Bone marrow (tissue), 2 donors: ENCODE data around the gene SHMT2.
"Not testable (repeated sequence)": the region's sequence is repeated elsewhere in the genome, so short reads cannot be mapped to it uniquely, and the experiment has no call there.

Experiments
- DNase-seq, 2 donors: peaks; one replicate each; lab custom pipeline; 2025; lab: John Stamatoyannopoulos, UW

SHMT2 gene

DNA sequence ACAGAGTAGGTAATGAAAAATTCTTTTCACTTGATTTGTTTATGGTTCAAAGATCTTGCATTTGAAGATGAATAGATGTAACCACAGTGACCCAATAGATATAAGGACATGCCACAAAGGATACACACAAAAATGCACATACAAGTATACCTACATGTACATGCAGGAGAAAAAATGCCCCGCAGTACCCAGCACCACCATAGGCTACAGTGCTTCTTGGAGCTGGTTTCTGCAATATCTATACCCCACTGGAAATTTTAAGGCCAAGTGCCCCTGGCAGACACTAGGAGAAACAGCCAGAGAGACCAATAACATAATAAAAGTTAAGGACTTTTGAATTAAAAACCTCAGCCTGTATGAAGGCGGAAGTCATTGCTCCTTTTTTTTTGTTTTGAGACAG is 33.6 kb downstream of the SHMT2 start:
- DNase-seq = no peak

DNA sequence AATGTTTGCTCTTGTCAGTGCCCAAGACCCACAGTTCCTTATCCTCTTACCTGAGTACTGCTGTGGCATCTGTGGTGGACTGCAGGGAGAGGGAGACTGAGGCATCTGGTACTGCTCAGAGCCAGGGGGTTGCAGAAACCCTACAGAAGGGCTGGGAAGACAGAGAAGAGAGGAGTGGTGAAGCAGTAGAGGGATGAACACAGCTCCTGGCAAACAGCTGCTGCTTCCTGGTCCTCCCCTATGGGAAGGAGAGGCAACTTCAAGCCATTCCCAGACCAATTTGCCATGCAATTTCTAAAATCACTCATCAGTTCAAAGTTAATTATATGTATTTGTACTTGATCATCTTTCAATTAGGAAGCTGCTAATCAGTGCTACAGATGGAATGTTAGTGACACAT is 37.2 kb downstream of the SHMT2 start:
- no peak for DNase-seq

DNA sequence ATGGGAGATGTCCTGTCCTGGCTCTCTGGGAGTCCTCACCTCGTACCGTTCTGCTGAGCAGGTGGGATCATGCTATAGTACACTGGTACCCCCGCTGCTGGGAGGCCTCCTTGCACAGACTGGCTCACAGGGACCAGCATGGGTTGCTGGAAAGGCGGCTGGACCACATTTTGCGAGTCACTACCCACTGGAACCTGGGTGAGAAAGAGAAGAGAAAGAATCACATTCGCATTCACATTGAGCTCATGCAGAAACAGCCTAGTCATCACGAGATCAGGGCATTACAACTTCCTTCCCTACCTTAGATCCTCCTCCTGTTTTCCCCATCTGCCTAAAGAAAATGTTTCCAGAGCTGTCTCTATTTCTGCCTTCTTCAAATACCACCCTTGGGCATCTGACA is 38.8 kb downstream of the SHMT2 start:
- peak in 1 of 2 donors; percentile 34 for DNase-seq

DNA sequence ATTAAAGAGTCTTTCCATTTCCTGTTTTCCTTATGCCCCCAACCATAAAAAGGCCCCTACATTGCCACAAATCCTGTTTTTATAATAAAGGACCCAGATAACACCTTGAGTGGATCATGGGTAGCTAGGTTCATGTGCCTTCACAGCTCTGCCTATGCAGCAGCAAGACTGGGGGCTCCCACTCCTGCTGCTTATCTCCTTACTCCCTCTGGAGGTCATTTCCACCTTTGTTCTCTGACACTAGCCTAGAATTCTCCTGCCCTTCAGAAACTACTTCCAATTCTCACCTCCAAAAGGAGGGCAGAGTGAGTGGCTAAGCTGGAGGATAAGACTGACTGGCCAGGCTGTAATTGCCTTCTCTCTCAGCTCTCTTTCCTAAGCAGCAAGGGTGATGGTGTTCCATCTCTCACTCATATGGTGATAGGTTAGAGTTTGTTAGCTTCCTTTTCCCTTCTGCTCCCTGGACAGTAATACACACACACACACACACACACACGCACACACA is 41.5 kb downstream of the SHMT2 start:
- peak in 1 of 2 donors; percentile 8 for DNase-seq

DNA sequence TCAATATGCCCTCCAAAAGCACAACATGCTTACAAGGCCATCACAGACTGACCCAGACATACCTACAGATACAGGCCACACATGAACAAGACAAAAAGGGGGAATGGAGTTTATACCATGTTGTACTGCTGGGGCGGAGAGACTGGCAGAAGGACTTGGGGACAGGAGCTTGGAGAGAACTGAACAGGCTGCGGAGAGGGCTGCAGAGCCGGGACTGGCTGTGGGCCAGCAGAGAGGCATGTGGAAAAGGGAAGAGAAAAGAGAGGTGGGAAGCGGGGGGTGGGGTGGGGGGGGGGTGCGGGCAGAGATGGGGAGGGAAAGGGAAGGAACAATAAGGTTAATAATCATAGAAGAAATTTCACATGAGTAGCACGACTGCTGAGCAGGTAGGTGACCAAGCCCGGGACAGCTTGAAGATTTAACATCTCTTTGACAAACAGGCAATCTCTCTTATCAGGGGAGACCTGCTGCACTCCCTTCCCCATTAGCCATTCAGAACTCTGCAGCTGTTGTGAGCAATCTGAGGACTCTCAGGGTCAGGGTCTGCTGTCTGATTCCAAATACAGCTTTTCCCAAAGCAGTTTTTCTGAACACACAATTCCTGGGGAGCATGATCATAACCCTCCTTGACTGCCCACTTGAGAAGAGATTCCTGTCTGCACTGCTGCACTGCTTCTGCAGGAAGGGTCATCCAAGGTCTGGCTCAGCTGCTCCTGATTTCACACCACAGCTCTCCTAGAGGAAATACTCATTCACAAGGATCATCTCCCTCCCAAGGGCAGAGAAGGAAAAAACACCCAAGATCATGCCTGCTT is 43.0 kb downstream of the SHMT2 start:
- DNase-seq = no peak

DNA sequence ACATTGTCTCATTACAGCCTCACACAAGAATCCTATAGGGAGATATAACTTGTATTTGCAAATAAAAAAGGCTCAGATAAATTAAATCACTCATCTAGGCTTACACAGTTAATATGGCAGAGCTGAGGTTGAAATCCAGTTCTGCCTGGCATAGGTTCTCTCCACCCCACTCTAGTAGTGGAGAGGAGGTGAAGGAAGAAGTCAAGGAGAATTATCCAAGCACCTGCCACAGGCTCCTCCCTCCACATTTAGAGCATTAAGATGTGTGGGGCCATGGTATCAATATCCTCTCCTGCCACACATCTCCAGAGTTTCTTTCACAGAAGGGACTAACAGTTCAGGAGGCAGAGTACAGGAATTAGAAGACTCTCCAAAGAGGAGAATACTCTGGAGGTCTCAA is 44.0 kb downstream of the SHMT2 start:
- no peak for DNase-seq

DNA sequence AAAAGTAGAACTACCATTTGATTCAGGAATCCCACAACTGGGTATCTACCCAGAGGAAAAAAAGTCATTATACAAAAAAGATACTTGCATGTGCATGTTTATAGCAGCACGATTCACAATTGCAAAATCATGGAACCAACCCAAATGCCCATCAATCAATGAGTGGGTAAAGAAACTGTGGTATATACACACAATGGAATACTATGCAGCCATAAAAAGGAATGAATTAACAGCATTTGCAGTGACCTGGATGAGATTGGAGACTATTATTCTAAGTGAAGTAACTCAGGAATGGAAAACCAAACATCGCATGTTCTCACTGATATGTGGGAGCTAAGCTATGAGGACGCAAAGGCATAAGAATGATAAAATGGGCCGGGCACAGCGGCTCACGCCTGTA is 46.7 kb downstream of the SHMT2 start:
- not testable (repeated sequence) for DNase-seq

DNA sequence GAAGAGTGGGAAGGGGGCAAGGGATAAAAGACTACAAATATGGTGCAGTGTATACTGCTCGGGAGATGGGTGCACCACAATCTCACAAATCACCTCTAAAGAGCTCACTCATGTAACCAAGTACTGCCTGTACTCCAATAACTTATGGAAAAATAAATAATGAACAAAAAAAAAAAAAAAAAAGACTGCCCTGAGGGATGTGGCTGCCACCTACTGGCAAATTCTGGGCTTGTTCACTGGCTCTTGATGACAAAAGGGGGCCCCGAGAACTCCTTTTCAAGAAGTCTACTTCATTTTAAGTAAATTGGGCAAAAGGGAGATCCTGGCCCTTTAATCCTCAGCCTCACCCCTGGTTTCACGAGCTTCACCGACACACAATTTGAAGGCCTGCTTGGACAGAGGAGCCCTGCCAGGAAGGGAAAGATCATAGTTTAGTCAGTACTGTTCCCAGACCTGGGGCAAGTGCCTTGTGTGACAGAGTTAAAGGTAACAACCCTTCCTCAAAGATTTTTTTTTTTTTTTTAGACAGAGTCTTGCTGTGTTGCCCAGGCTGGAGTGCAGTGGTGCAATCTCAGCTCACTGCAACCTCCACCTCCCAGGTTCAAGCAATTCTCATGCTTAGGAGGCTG is 47.5 kb downstream of the SHMT2 start:
- DNase-seq = peak in 1 of 2 donors; percentile 4

DNA sequence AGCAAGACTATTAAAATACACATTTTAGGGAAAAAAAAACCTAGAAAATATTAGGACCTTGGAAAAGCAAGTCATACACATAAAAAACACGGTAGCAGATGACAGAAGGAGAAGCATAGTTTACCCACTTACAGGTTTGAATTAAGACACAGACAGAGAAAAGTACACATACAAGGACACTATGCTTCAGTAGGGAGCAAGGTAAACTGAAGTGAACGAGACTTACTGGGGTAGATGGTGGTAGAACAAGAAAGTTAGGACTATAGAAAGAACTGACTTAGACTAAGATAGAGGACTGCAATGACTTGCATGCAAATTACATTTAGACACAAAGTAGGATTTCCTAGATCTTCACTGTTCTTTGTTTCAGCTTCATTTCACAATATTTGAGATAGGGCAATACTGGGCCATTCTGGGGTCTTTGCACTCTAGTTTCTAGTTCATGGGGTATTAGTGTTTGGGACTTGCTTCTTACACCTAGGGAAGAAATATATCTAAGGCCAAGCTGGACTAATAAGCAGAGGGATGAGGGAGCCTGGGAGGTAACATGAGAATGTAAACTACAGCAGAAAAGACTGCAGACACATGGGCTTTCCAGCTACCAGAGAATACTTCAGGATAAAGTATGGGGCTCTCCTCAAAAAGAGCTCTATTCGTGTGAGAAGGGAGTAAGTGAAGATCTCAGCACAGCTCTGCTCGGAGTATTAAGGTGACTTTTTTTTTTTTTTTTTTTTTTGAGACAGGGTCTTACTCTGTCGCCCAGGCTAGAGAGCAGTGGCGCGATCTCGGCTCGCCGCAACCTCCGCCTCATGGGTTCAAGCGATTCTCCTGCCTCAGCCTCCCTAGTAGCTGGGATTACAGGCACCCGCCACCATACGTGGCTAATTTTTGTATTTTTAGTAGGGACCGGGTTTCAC is 49.2 kb downstream of the SHMT2 start:
- DNase-seq = no peak

DNA sequence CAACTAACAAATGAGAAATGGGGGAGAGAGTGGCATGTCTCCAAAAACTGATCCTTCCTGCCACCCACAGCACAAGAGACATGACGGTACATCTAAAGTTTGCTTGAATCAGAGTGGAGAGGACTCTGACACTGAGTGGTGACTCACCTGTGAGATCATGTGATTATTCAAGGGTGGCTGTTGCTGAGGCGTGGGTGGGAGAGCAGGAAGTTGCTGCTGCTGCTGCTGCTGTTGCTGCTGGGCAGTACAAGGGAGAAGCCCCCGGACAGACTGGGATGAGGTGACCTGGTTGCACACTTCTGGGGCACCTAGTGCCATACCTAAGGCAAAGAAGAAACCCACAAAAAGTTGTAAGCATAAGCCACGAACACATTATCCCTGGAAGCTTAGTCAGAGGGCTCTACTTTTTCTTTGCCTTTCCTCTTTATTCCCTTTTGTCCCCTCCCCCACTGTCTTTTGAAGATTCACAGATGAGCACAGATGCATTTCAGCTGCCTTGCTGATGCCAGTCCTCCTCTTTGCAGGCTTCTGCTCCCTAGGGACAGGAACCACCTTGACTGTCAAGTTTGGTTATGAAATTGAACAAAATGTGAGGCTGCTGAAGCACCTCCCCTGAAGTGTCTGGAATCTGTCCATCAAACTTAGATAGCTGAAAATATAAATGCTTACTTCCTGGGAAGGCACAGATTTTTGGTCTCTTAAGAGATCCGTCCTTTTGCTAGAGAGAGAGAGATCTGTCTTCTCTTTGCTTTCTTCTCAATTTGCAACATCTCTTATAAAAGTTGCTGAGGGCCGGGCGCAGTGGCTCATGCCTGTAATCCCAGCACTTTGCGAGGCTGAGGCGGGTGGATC is 50.9 kb downstream of the SHMT2 start:
- DNase-seq = peak; percentile 5 to 94

DNA sequence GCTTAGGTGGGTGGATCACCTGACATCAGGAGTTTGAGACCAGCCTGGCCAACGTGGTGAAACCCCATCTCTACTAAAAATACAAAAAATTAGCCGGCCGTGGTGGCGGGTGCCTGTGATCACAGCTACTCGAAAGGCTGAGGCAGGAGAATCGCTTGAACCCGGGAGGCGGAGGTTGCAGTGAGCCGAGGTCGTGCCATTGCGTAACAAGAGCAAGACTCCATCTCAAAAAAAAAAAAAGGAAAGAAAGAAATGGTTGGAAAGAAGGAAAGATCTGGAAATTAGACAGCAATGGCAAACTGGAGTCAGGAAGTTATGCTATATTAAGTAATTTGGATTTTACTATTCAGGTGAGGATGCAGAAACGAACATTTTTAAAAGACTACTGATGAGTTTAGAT is 52.6 kb downstream of the SHMT2 start:
- not testable (repeated sequence) for DNase-seq
